ENCODE results near the gene PIK3C3. TPM values are rescaled to one million over a fixed set of nuclear protein-coding genes. Genes with fewer than 3 reads are reported as not detected.

Gene PIK3C3
- polyA plus RNA-seq, 1 donor from 2014 or later = 42.9 TPM

- no peaks in the 10 kb centered on the region for H3F3A ChIP-seq (ENCODE audit: insufficient read depth, low read length, poor library complexity, severe bottlenecking)
- H3K27me3 ChIP-seq (ENCODE audit: insufficient read depth, low read depth, low read length) = no peaks in the 10 kb centered on the region
- no peaks in the 10 kb centered on the region for H3K36me3 ChIP-seq (ENCODE audit: insufficient read depth, low read length)
- TF ChIP-seq RAD21 (conservative IDR thresholded peaks at IDR 0.05) (no peak), TAF1 (IDR thresholded peaks at IDR 0.05; ENCODE audit: low read depth) (no peak), EZH2 (IDR thresholded peaks at IDR 0.05; ENCODE audit: borderline replicate concordance, insufficient read depth, low read length, poor library complexity, severe bottlenecking) (no peak), CTCF (IDR thresholded peaks at IDR 0.05; ENCODE audit: poor library complexity, severe bottlenecking) (no peak), SMC3 (conservative IDR thresholded peaks at IDR 0.05; ENCODE audit: poor library complexity) (no peak), POLR2AphosphoS5 (IDR thresholded peaks at IDR 0.05) (no peak), REST (IDR thresholded peaks at IDR 0.05; ENCODE audit: borderline replicate concordance) (no peak), EP300 (conservative IDR thresholded peaks at IDR 0.05; ENCODE audit: poor library complexity, severe bottlenecking) (no peak), MXI1 (conservative IDR thresholded peaks at IDR 0.05; ENCODE audit: poor library complexity, severe bottlenecking) (no peak)
- no peaks in the 10 kb centered on the region for H3K9me2 ChIP-seq (ENCODE audit: insufficient read depth, low read length)
- no peaks in the 10 kb centered on the region for H3K9me3 ChIP-seq (ENCODE audit: low read length)
- H2AFZ ChIP-seq (ENCODE audit: low read depth, low read length) = no peak overlapping the region
- no peak overlapping the region for H3K9ac ChIP-seq (ENCODE audit: low read length)
- no peaks in the 10 kb centered on the region for H4K20me1 ChIP-seq (ENCODE audit: insufficient read depth)
- H3K79me2 ChIP-seq (replicated peaks; ENCODE audit: insufficient read depth, low read length) = no peaks in the 10 kb centered on the region
- no peak overlapping the region for H3K4me2 ChIP-seq (ENCODE audit: low read length)
- no peak overlapping the region for H3K4me3 ChIP-seq (ENCODE audit: low read length)
- no peak overlapping the region for H3K27ac ChIP-seq (ENCODE audit: low read length)
These were observed 109.1 kb downstream of the PIK3C3 start for GRCh38 chr18:42064109-42064508.

GRCh38 chr18:42067518-42067917 lies 112.5 kb downstream of the PIK3C3 start:
- H3K36me3 ChIP-seq (ENCODE audit: insufficient read depth, low read length) = no peaks in the 10 kb centered on the region
- no peaks in the 10 kb centered on the region for H3K27me3 ChIP-seq (ENCODE audit: insufficient read depth, low read depth, low read length)
- H3K4me2 ChIP-seq (ENCODE audit: low read length) = no peak overlapping the region
- no peaks in the 10 kb centered on the region for H3K79me2 ChIP-seq (replicated peaks; ENCODE audit: insufficient read depth, low read length)
- no peaks in the 10 kb centered on the region for H3K9me2 ChIP-seq (ENCODE audit: insufficient read depth, low read length)
- H3F3A ChIP-seq (ENCODE audit: insufficient read depth, low read length, poor library complexity, severe bottlenecking) = no peaks in the 10 kb centered on the region
- H3K9me3 ChIP-seq (ENCODE audit: low read length) = no peaks in the 10 kb centered on the region
- H4K20me1 ChIP-seq (ENCODE audit: insufficient read depth) = no peaks in the 10 kb centered on the region
- no peak overlapping the region for H3K9ac ChIP-seq (ENCODE audit: low read length)
- H3K27ac ChIP-seq (ENCODE audit: low read length) = no peak overlapping the region
- TF ChIP-seq MXI1 (conservative IDR thresholded peaks at IDR 0.05; ENCODE audit: poor library complexity, severe bottlenecking) (no peak), SMC3 (conservative IDR thresholded peaks at IDR 0.05; ENCODE audit: poor library complexity) (no peak), EP300 (conservative IDR thresholded peaks at IDR 0.05; ENCODE audit: poor library complexity, severe bottlenecking) (no peak), REST (IDR thresholded peaks at IDR 0.05; ENCODE audit: borderline replicate concordance) (no peak), POLR2AphosphoS5 (IDR thresholded peaks at IDR 0.05) (no peak), CTCF (IDR thresholded peaks at IDR 0.05; ENCODE audit: poor library complexity, severe bottlenecking) (no peak), EZH2 (IDR thresholded peaks at IDR 0.05; ENCODE audit: borderline replicate concordance, insufficient read depth, low read length, poor library complexity, severe bottlenecking) (no peak), TAF1 (IDR thresholded peaks at IDR 0.05; ENCODE audit: low read depth) (no peak), RAD21 (conservative IDR thresholded peaks at IDR 0.05) (no peak)
- no peak overlapping the region for H2AFZ ChIP-seq (ENCODE audit: low read depth, low read length)
- H3K4me3 ChIP-seq (ENCODE audit: low read length) = no peak overlapping the region

Data from neural cell (in vitro differentiated cells).